Smooth muscle cell (in vitro differentiated cells): ENCODE results near the gene RNU5D-1. TPM values are rescaled to one million over a fixed set of nuclear protein-coding genes. Genes with fewer than 3 reads are reported as not detected.
"Not testable (repeated sequence)": the region's sequence is repeated elsewhere in the genome, so short reads cannot be mapped to it uniquely, and the experiment has no call there.

Experiments
- DNase-seq: peaks from one replicate; lab custom pipeline; 2025; ENCODE audit not compliant: unreplicated experiment; lab: John Stamatoyannopoulos, UW
- H2AFZ ChIP-seq: fragments of 200-600 bp; sonication (generic); 2 replicates; pipeline ENCODE4 v1.6.0; 2016; ENCODE audit warnings: antibody characterized with exemption, low read depth, mild to moderate bottlenecking
- H3F3A ChIP-seq: fragments of 200-600 bp; sonication (generic); 2 replicates; pipeline ENCODE4 v1.6.0; 2017; ENCODE audit warnings: antibody characterized with exemption, low read depth
- H3K27ac ChIP-seq: fragments of 200-600 bp; sonication (generic); 2 replicates; pipeline ENCODE4 v1.5.1; 2016; ENCODE audit warnings: low read depth, mild to moderate bottlenecking
- H3K27me3 ChIP-seq: fragments of 200-600 bp; sonication (generic); 2 replicates; pipeline ENCODE4 v1.6.1; 2016; ENCODE audit warnings: low read depth, mild to moderate bottlenecking
- H3K36me3 ChIP-seq: fragments of 200-600 bp; sonication (generic); 2 replicates; pipeline ENCODE4 v1.5.1; 2016; ENCODE audit warnings: low read depth
- H3K4me1 ChIP-seq: fragments of 200-600 bp; sonication (generic); 2 replicates; pipeline ENCODE4 v1.5.1; 2016; ENCODE audit warnings: low read depth
- H3K4me2 ChIP-seq: fragments of 200-600 bp; sonication (generic); 2 replicates; pipeline ENCODE4 v1.6.0; 2016; ENCODE audit warnings: mild to moderate bottlenecking
- H3K4me3 ChIP-seq: fragments of 200-600 bp; sonication (generic); 2 replicates; pipeline ENCODE4 v1.5.1; 2016; ENCODE audit warnings: mild to moderate bottlenecking
- H3K79me2 ChIP-seq: fragments of 200-600 bp; sonication (generic); 2 replicates; pipeline ENCODE4 v1.6.0; 2016; ENCODE audit warnings: low read depth, mild to moderate bottlenecking
- H3K9ac ChIP-seq: fragments of 200-600 bp; sonication (generic); 2 replicates; pipeline ENCODE4 v1.6.0; 2016; ENCODE audit warnings: low read depth
- H3K9me3 ChIP-seq: fragments of 200-600 bp; sonication (generic); replicated peaks from 2 replicates; pipeline ENCODE4 v1.5.1; 2016; ENCODE audit warnings: low read depth
- H4K20me1 ChIP-seq: fragments of 200-600 bp; sonication (generic); 2 replicates; pipeline ENCODE4 v1.6.0; 2016; ENCODE audit warnings: low read depth
- CTCF ChIP-seq: fragments of 200-600 bp; sonication (generic); IDR thresholded peaks from 2 replicates; pipeline ENCODE4 v1.5.1; 2017; ENCODE audit warnings: borderline replicate concordance, mild to moderate bottlenecking, antibody characterized with exemption; ENCODE audit not compliant: insufficient read depth, poor library complexity, severe bottlenecking
- WGBS: methylation state at CpG from one replicate; pipeline ENCODE4 v1.1.7; 2016; ENCODE audit warnings: low lambda C conversion rate; 5-methylcytosine and 5-hydroxymethylcytosine counted together
- polyA plus RNA-seq: library from polyadenylated mRNA; unstranded; fragments of >200 nt; fragmentation: Nextera tagmentation; extraction: Ambion mirVana; gene quantifications from 2 replicates; pipeline ENCODE4 v1.2.1, GENCODE V29; 2016
- total RNA-seq: library from RNA; depleted of rRNA; stranded (reverse); fragments of >200 nt; gene quantifications from 2 replicates; pipeline ENCODE4 v1.2.3, GENCODE V29; 2014

The RNU5D-1 gene
- total and polyA plus RNA-seq, 2 experiments from 2014 or later: not detected

- no peak for DNase-seq
- H2AFZ ChIP-seq: no peak overlapping the region
- H3K79me2 ChIP-seq: no peaks in the 10 kb centered on the region
- H3K27me3 ChIP-seq: no peaks in the 10 kb centered on the region
- no peaks in the 10 kb centered on the region for H4K20me1 ChIP-seq
- H3K36me3 ChIP-seq: no peaks in the 10 kb centered on the region
- no peak overlapping the region for H3K4me3 ChIP-seq
- no peaks in the 10 kb centered on the region for H3K4me1 ChIP-seq
- H3F3A ChIP-seq: no peaks in the 10 kb centered on the region
- no peaks in the 10 kb centered on the region for H3K9me3 ChIP-seq
- H3K9ac ChIP-seq: no peak overlapping the region
- H3K4me2 ChIP-seq: no peak overlapping the region
- H3K27ac ChIP-seq: no peak overlapping the region
- no peak for TF ChIP-seq CTCF
- WGBS: 90% methylated on average over 2 of the region's 2 CpGs
These were observed 25.0 kb downstream of the RNU5D-1 start for GRCh38 chr1:44705938-44706337.

GRCh38 chr1:44705470-44705869 is 25.5 kb downstream of the RNU5D-1 start:
- no peak for DNase-seq

GRCh38 chr1:44701141-44701573 is 29.8 kb downstream of the RNU5D-1 start:
- H3K79me2 ChIP-seq: no peaks in the 10 kb centered on the region
- H4K20me1 ChIP-seq: no peaks in the 10 kb centered on the region
- H3K9ac ChIP-seq: no peak overlapping the region
- no peak overlapping the region for H2AFZ ChIP-seq
- no peaks in the 10 kb centered on the region for H3K27me3 ChIP-seq
- 72% methylated on average over 7 of the region's 7 CpGs for WGBS
- no peak for DNase-seq
- no peaks in the 10 kb centered on the region for H3K9me3 ChIP-seq
- TF ChIP-seq CTCF: no peak
- H3K4me1 ChIP-seq: no peaks in the 10 kb centered on the region
- no peak overlapping the region for H3K27ac ChIP-seq
- H3K4me2 ChIP-seq: no peak overlapping the region
- H3F3A ChIP-seq: no peaks in the 10 kb centered on the region
- no peak overlapping the region for H3K4me3 ChIP-seq
- H3K36me3 ChIP-seq: no peaks in the 10 kb centered on the region

More at GRCh38 chr1:44705470-44705869, 25.5 kb downstream of the RNU5D-1 start:
- H3K9me3 ChIP-seq: no peaks in the 10 kb centered on the region
- no peaks in the 10 kb centered on the region for H3F3A ChIP-seq
- H3K27me3 ChIP-seq: no peaks in the 10 kb centered on the region
- H3K79me2 ChIP-seq: no peaks in the 10 kb centered on the region
- no peak for TF ChIP-seq CTCF
- no peak overlapping the region for H3K27ac ChIP-seq
- no peaks in the 10 kb centered on the region for H3K4me1 ChIP-seq
- H4K20me1 ChIP-seq: no peaks in the 10 kb centered on the region
- H3K4me2 ChIP-seq: no peak overlapping the region
- H3K9ac ChIP-seq: no peak overlapping the region
- H3K36me3 ChIP-seq: no peaks in the 10 kb centered on the region
- no peak overlapping the region for H2AFZ ChIP-seq
- WGBS: 92% methylated on average over 6 of the region's 6 CpGs
- H3K4me3 ChIP-seq: no peak overlapping the region

GRCh38 chr1:44700573-44700972 is 30.4 kb downstream of the RNU5D-1 start:
- no peaks in the 10 kb centered on the region for H3K4me1 ChIP-seq
- H3F3A ChIP-seq: no peaks in the 10 kb centered on the region
- WGBS: 72% methylated on average over 1 of the region's 1 CpG
- H3K9ac ChIP-seq: no peak overlapping the region
- H3K27ac ChIP-seq: no peak overlapping the region
- no peak for TF ChIP-seq CTCF
- H3K79me2 ChIP-seq: no peaks in the 10 kb centered on the region
- no peak for DNase-seq
- H3K9me3 ChIP-seq: no peaks in the 10 kb centered on the region
- H3K4me2 ChIP-seq: no peak overlapping the region
- no peaks in the 10 kb centered on the region for H3K36me3 ChIP-seq
- H2AFZ ChIP-seq: no peak overlapping the region
- H3K27me3 ChIP-seq: no peaks in the 10 kb centered on the region
- no peak overlapping the region for H3K4me3 ChIP-seq
- H4K20me1 ChIP-seq: no peaks in the 10 kb centered on the region

- not testable (repeated sequence) for H3K79me2 ChIP-seq, H3K27ac ChIP-seq, H3K27me3 ChIP-seq, H2AFZ ChIP-seq, H3K9ac ChIP-seq, H3K4me2 ChIP-seq, DNase-seq, H3F3A ChIP-seq, H3K4me1 ChIP-seq, H4K20me1 ChIP-seq, H3K4me3 ChIP-seq, H3K36me3 ChIP-seq, H3K9me3 ChIP-seq
- 92% methylated on average over 9 of the region's 9 CpGs for WGBS
These were observed 31.6 kb downstream of the RNU5D-1 start for GRCh38 chr1:44699375-44699774.
